ENCODE measurements around the gene TSEN2.

The TSEN2 gene

DNA sequence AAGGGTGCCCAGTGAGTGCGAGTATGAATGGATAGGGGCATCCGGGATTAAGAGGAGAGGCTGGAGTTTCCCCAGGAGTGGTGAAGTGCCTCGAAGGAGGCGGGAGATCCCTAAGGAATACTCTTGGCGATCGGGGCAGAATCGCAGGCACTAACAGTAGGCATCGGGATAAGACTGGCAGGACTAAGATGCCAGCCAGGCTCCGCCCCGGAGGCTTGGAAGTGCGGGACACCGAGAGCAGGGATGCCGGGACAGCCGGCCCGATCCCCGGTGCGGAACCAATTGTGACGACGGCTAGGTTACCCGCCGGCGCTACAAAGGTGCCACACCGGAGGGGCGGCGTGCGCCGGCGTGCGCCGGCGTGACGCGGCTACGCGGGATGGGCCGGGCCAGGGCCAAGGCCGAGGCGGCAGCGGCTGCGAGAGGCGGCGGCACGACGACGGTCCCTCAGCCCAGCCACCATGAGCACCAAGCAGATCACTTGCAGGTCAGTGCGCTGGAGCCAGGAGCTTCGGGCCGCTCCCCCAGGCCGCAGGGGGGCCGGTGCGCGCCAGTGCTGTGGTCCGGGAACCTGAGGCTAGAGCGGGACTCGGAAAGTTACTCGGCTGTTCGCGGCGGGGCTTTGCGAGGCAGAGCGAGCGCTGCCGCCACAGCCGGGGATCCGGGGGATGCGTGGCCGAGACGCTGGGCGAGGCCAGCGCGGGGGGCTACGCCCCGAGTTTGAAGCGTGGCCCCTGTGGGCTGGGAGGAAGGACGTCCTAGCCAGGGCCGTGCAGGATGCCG, 72.6 kb downstream of the TSEN2 start, which contains the start of gene MKRN2:
Gene MKRN2, plus strand, starts transcription at position 398 of the 783 bp plus-strand sequence. Its CDS starts 64 bp downstream, at position 462.
- peak; percentile 84 for DNase-seq

DNA sequence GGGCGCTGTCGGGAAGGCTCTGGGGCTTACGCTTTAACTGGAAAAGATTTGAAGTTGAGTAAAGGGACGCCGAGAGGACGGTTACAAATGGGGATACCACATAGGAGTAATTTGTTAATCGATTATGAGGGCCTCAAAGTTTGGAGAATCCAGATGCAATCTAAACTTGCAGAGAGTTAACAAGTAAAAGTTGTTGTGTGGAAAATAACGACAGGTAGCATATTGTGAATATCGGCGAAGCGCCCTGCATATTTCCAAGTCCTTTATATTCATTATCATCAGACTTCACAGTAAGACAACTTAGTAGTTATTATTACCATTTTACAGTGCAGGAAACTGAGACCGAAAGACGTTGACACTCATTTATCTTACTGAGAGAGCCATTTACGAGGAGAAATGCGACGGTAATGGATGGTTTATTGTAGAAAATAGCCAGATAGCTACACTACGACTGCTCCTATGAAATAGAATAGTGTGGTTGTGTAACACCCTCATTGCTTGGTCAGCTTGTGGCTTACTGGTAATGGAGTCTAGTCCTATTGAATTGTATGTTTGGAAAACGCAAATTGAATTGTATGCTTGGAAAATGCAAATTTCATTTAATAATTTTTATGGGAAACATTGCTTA, 73.3 kb downstream of the TSEN2 start:
- peak; percentile 23 for DNase-seq

DNA sequence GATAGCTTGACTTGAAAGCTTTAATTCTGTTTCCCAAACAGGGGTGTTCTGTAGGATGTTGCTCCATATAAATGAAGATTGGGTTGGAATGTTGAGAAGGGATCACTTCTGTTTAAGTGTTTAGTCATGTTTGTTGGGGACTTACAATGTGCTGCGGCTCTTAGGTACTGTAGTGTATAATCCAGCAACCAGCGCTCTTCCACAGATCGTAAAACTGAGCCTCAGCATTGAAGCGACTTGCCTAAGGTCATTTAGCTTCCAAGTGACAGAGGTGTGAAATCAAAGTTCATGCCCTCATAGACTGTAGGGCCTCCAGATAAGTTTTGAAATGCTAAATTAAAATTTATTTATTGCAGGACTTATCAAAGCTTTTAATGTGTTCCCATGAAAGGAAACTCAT, 74.4 kb downstream of the TSEN2 start:
- no peak for DNase-seq

DNA sequence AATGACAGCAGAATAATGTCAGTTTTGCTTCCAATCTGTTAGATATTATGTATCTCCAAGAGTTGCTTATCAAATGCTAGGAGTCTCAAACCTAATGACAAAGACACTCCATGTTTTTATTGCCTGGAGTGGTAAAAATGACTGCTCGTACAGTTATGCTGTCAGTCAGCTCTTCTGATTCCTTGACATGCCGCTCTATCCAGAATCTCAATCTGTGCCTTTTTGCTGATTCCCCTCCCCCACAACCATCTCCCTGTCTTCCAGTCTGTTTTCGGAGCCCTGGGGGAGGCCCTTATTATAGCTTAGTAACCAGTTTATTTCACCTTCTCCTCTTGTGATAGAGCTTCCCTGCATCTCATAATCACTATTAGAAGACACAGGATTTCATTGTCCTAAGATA, 75.2 kb downstream of the TSEN2 start:
- DNase-seq: no peak

DNA sequence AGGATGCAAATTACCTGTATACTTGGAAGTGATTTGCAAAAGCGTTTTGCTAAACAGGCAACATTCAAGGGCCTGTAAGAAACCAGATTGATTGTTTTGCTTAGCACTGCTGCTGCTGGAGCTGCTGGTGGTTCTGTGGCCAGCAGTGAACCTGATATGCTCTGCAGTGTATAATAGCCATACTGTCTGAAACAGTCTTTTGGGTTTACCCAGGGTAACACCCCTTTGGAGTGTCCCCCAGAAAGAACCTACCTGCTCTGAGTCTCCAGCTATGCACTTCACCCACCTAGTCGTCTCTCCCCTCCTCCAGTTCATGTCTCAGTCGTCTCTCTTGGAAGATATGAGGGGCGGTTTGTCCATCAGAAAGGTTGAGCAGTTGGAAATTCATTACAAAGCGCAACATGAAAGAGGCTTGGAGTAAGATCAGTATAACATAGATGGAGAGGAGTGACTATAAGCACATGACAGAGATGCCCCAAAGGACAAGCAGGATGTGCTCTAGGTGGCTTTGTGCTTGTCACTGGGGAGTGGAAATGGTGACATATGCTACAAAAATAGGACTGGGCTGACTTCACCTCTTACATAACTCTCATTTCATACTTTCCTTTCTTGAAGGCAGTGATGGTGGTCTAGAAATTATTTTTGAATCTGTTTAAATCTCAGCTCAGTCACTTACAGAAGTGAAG, 76.4 kb downstream of the TSEN2 start:
- no peak for DNase-seq

DNA sequence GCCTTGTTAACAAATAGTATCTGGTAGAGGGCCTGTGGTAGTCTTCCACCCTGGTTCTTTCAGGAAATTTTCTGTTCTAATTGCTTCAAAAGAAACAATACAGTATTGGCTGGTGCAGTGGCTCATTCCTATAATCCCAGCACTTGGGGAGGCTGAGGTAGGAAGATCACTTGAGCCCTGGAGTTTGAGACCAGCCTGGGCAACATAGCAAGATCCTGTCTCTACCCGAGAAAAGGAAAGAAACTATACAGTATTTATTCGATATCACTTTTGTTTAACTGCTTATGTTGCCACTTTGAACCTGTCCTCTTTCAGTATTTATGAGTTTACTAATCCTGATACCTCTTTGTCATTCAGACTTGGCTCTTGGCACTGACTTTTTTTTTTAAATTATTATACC, 77.1 kb downstream of the TSEN2 start:
- no peak for DNase-seq

DNA sequence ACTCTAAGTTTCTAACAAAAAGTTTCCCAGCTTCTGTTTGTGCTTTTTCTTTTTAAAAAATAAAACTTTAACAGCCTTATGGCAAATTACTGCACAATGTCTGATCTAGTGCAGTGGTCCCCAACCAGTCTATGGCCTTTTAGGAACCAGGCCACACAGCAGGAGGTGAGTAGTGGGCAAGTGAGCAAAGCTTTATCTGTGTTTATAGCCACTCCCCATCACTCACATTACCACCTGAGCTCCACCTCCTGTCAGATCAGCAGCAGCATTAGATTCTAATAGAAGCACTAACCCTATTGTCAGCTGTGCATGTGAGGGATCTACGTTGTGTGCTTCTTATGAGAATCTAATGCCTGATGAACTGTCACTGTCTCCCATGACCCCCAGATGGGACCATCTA, 78.2 kb downstream of the TSEN2 start:
- no peak for DNase-seq

DNA sequence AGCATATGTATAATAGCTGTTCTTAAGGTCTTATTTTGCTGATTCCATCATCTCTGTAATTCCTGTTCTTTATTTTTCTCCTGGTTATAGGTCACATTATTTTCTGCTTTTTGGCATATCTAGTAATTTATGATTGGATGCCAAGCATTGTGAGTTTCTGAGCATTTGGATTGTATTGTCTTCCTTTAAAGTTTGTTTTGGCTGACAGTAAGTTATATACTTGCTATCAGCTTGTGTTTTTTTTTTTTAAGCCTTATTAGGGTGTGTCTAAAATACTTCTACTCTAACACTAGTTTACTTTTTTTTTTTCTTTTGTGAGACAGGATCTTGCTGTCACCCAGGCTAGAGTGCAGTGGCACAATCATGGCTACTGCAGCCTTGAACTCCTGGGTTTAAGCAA, 82.7 kb downstream of the TSEN2 start:
- DNase-seq: no peak

DNA sequence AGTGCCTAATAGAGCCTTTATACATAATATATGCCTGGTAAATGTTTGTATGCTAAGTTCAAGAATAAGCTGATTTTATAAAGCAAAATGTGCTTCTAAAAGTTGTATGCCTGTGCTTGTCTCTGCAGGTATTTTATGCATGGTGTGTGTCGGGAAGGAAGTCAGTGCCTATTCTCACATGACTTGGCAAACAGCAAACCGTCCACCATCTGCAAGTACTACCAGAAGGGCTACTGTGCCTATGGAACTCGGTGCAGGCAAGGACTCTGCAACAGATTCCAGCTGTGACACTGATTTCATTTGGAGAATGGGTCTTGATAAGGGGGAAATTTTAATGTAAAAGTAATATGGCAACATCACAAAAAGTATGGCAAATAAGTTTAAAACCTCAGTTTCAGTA, 84.5 kb downstream of the TSEN2 start:
- DNase-seq: no peak

DNA sequence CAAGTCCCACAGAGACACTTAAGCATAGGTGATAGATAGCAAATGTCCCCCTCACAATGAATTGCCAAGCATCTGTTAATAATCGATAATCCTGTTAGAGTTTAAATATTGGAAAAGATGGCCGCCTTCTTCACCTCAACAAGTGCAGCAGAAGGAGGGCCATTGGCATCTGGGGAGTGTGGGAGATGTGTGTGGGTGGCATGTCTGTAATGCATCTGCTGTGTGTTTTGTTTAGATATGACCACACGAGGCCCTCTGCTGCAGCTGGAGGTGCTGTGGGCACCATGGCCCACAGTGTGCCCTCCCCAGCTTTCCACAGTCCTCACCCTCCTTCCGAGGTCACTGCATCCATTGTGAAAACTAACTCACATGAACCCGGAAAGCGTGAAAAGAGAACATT, 85.6 kb downstream of the TSEN2 start:
- DNase-seq: no peak

DNA sequence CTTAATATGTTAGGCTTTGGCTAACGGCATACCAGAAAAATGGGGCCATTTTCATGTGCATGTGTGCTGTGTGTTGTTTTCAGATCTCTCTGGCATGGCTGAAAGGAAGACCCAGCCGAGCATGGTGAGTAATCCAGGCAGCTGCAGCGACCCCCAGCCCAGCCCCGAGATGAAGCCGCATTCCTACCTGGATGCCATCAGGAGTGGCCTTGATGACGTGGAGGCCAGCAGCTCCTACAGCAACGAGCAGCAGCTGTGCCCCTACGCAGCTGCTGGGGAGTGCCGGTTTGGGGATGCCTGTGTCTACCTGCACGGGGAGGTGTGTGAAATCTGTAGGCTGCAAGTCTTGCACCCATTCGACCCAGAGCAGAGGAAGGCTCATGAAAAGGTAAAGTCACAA, 87.7 kb downstream of the TSEN2 start:
- no peak for DNase-seq

DNA sequence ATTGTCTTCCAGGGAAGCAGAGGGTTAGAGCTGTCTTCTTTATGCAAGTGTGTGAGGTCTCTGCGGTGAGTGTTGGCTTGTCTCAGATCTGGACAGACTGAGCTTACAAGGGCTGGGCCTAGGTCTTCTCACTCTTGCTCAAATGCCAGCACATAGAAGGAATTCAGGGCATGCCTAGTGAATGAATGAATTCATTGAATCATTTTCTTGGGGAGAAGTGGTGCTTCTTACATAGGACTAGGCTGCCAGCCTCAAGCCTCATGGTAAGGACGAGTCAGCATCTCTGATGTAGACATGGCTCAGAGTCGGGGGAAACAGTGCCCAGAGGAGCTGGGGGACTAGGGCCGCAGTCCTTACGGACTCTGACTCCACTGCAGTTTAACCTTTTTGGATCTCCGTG, 89.9 kb downstream of the TSEN2 start:
- DNase-seq: no peak

DNA sequence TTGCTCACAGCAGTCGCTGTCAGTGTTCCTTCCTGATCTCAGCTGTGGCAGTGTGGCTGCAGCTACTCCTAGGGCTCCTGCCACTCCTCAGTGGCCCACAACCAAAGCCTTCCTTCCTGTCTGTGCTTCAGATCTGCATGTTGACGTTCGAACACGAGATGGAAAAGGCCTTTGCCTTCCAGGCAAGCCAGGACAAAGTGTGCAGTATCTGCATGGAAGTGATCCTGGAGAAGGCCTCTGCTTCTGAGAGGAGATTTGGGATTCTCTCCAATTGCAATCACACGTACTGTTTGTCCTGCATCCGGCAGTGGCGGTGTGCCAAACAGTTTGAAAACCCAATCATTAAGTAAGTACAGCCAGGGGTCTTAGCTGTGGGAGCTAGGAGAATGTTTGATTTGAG, 90.4 kb downstream of the TSEN2 start:
- no peak for DNase-seq

DNA sequence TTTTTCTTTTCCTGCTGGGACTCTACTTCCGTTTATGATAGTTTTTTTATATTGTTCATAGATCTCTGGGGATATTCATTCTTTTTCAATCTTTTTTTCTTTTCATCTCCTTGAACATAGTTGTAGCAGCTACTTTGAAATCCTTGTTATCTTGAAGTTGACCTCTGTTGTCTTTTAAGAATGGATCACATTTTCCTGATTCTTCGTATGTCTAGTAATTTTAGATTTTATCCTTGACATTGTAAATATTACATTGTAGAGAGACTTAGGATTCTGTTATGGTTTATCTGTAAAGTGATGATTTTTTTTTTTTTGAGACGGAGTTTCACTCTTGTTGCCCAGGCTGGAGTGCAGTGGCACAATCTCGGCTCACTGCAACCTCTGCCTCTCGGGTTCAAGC, 93.1 kb downstream of the TSEN2 start:
- DNase-seq: no peak

DNA sequence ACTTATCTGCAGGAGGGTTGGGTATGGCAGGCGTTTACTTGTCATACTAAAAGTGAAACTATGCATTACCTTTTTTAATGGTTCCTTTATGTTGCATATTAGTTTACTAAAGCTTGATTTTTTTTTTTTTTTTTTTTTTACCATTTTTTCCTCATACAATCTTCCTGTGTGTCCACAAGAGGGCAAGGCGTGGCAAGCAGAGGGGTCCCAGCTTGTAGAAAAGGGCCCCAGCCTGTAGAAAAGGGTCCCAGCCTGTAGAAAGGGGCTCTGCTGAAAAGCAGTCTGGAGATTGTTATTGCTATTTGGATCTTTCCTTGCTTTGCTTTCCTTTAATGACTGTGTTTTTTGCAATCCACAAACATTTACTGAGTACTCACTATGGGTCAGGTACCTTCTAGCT, 94.5 kb downstream of the TSEN2 start:
- no peak for DNase-seq

DNA sequence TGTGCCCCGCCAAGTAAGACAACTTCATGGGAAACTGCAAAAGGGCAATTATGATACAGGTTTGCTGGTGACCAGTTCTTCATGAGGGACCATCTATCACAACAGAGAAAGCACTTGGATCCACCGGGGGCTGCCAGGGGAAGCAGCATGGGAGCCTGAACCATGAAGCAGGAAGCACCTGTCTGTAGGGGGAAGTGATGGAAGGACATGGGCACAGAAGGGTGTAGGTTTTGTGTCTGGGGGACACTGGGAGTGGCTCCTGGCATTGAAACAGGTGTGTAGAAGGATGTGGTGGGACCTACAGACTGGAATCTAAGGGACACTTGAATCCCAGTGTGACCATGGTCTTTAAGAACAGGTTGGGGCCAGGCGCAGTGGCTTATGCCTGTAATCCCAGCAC, 95.2 kb downstream of the TSEN2 start:
- DNase-seq: no peak

DNA sequence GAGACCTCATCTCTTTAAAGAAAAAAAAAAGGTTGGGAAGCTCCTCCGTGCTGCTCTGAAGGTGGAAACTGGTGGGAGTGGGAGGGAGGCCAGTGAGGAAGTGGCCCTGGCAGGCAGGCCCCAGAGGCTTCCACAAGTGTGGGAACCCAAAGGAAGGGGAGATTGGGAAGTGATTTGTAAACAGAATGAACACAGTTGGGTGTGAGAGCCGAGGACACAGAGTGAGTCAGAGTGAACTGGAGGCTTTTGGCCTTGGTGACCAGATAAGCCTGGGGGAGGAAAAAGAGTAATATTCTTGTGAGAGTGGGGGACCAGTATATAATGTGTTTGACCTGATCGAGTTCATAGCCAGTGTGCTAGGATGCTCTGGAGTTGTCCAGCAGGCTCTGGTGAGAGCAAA, 95.6 kb downstream of the TSEN2 start:
- DNase-seq: no peak

DNA sequence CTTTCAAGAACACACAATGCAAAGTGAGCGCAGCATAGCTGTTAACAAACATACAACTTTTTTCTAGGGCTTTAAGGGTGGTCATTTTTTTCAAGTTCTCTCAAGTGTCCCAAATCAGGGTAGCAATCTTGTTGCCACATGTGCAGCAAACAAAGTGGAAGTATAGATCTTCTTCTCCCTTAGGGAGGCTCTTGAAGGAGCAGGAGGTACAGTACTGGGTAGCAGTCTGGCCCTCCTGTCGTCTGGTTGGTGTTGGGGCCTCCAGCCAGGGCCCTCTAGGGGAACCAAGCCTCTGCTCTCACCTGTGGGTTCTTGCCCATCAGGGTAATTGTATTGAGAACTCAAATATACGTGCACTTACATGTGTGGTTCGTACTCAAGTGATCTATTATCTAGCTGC, 98.5 kb downstream of the TSEN2 start:
- no peak for DNase-seq
